ENCODE data around the gene IGF1. TPM values are rescaled to one million over a fixed set of nuclear protein-coding genes. Genes with fewer than 3 reads are reported as not detected.

The IGF1 gene
- total RNA-seq, 1 donor from 2014 or later, result 73.5 TPM

DNA sequence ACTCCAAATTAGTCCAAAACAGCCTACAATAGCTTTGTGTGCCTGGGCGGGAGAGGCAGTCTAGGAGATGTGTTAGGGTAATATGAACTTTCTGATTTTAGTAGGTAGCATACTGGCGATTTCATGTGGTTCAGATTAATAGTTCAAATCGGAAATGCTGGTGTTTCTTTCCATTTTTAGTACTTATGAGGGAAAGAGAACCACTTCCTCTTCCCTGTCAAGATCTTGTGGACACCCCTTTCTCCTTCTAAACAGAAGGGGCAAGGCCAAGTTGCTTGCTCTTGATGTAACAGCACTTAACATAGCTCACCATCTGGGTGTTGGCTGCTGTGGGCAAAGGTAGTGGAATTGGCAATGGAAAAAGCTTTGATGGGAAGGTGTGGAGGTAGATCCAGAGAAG, 32.2 kb upstream of the IGF1 start:
- no peaks in the 10 kb centered on the region for H3K27me3 ChIP-seq
- intact Hi-C loops (cut with DNase I), result no loop called here
- H3K9me3 ChIP-seq, result no peaks in the 10 kb centered on the region
- H3K4me1 ChIP-seq, result no peaks in the 10 kb centered on the region
- TF ChIP-seq, protein P1, sequence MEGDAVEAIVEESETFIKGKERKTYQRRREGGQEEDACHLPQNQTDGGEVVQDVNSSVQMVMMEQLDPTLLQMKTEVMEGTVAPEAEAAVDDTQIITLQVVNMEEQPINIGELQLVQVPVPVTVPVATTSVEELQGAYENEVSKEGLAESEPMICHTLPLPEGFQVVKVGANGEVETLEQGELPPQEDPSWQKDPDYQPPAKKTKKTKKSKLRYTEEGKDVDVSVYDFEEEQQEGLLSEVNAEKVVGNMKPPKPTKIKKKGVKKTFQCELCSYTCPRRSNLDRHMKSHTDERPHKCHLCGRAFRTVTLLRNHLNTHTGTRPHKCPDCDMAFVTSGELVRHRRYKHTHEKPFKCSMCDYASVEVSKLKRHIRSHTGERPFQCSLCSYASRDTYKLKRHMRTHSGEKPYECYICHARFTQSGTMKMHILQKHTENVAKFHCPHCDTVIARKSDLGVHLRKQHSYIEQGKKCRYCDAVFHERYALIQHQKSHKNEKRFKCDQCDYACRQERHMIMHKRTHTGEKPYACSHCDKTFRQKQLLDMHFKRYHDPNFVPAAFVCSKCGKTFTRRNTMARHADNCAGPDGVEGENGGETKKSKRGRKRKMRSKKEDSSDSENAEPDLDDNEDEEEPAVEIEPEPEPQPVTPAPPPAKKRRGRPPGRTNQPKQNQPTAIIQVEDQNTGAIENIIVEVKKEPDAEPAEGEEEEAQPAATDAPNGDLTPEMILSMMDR (IDR thresholded peaks at IDR 0.05), result no peak
- no peaks in the 10 kb centered on the region for H3K36me3 ChIP-seq
- no peak overlapping the region for H3K4me3 ChIP-seq
- no peak overlapping the region for H3K27ac ChIP-seq
- no peak for DNase-seq (ENCODE audit: low spot score in 2 of 2)

DNA sequence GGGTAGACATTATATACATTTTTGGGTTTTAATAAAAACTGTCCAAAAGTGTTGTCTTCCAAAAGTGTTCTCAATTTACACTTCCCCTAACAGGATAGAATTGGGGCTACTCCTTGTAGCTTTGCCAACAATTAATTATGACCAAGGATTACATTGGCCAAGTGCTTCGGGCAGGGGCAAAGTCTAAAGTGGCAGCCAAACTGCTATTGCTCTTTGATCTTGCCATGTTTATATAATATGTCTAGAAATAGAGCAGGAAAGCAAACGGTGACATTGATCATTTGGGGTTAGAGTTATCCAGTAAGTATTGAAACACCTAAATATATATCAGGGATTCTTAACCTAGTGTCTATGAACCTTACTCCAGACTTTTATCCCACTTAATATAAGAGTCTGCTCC, 31.2 kb upstream of the IGF1 start:
- DNase-seq (ENCODE audit: low spot score in 2 of 2), result no peak
- TF ChIP-seq, protein P1 (IDR thresholded peaks at IDR 0.05), result no peak

DNA sequence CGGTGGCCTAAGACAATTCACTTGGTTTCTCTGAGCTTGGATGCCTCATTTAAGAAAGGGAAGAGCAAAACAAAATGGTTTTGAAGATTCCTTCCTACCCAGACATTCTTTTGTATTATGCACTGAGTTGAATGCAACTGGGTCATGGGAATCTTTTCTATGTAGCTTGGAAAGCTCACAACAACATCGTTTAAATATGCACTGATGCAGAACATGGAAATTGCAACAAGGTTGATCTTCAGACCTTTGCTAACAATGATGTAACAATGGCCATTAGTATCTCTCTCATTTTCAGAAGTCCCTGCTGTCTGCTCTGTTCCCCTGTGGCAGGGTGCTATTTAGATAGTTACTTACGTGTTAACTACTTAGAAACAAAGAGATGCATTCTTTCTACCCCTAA, 30.1 kb upstream of the IGF1 start:
- no peaks in the 10 kb centered on the region for H3K9me3 ChIP-seq
- no peaks in the 10 kb centered on the region for H3K27me3 ChIP-seq
- no peak for DNase-seq (ENCODE audit: low spot score in 2 of 2)
- TF ChIP-seq, protein P1 (IDR thresholded peaks at IDR 0.05), result no peak
- no peak overlapping the region for H3K4me3 ChIP-seq
- H3K27ac ChIP-seq, result no peak overlapping the region
- intact Hi-C loops (cut with DNase I), result no loop called here
- no peaks in the 10 kb centered on the region for H3K36me3 ChIP-seq
- no peaks in the 10 kb centered on the region for H3K4me1 ChIP-seq

More for the DNA sequence above, 31.2 kb upstream of the IGF1 start:
- H3K36me3 ChIP-seq, result no peaks in the 10 kb centered on the region
- no peak overlapping the region for H3K4me3 ChIP-seq
- no peaks in the 10 kb centered on the region for H3K27me3 ChIP-seq
- no peaks in the 10 kb centered on the region for H3K9me3 ChIP-seq
- intact Hi-C loops (cut with DNase I), result no loop called here
- no peaks in the 10 kb centered on the region for H3K4me1 ChIP-seq
- no peak overlapping the region for H3K27ac ChIP-seq

DNA sequence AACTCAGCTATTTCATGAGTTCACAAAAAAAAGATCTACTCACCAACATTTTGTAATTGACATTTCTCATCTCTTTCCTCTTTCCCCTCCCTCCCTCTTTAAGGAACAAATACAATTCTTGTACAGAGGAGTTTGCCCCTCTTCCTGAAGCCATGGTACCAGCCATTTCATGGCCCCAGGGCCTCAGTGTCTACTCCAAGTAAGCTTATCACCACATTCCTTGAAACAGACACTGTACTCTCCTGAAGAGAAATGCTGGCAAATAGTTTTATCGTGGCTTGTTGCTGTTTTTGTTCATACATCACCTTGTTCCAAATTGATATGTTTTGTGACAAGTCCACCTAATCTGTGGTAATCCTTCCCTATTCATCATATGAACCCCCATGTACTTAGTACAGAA, 29.7 kb upstream of the IGF1 start:
- Histone ChIP-seq H3K4me1 (no peaks in the 10 kb centered on the region), H3K36me3 (no peaks in the 10 kb centered on the region), H3K4me3 (no peak overlapping the region), H3K27ac (no peak overlapping the region), H3K9me3 (no peaks in the 10 kb centered on the region), H3K27me3 (no peaks in the 10 kb centered on the region)
- no peak for DNase-seq (ENCODE audit: low spot score in 2 of 2)
- intact Hi-C loops (cut with DNase I), result no loop called here
- TF ChIP-seq, protein P1 (IDR thresholded peaks at IDR 0.05), result no peak

DNA sequence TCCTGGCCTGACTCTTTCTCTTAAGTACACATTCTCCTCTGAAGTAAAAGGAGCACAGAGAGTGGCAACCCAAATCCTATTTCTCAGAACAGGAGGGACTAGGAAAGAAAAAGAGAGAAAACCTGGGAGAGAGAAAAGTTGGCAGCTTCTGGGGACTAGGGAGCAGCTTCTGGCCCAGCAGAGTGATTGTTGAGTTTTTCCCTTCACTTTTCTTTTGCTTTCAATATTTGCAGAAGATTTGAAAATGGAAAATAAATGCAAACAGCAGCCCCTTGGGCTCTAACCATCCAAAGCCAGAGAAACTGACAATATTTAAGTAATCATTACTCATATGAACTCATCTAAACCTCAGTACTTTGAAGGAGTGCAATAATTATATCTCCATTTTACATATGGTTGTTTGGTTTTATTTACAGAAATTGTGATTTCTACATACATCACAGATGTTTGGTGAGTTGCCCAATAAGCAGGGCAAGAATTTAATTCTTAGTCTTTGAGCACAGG, 28.8 kb upstream of the IGF1 start:
- TF ChIP-seq, protein P1 (IDR thresholded peaks at IDR 0.05), result no peak

DNA sequence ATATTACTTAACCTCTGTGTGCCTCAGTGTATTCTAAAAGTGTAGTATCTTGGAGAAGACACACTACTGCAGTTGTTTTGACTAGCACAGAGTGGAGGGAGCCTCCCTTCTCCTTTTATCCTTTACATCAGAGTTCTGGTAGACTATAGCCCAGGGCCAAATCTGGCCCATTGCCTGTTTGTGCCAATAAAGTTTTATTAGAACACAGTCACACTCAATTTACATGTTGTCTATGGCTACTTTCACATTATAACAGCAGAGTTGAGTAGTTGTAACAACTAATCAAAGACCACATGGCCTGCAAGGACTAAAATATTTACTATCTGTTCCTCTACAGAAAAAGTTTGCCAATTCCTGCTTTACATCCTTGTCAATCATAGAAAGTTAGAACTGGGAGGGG, 27.7 kb upstream of the IGF1 start:
- H3K9me3 ChIP-seq, result no peaks in the 10 kb centered on the region
- no peaks in the 10 kb centered on the region for H3K36me3 ChIP-seq
- TF ChIP-seq, protein P1 (IDR thresholded peaks at IDR 0.05), result no peak

More for the DNA sequence above, 28.8 kb upstream of the IGF1 start:
- intact Hi-C loops (cut with DNase I), result no loop called here
- Histone ChIP-seq H3K4me1 (no peaks in the 10 kb centered on the region), H3K27me3 (no peaks in the 10 kb centered on the region), H3K27ac (no peak overlapping the region), H3K36me3 (no peaks in the 10 kb centered on the region), H3K9me3 (no peaks in the 10 kb centered on the region), H3K4me3 (no peak overlapping the region)
- no peak for DNase-seq (ENCODE audit: low spot score in 2 of 2)

More for the DNA sequence above, 27.7 kb upstream of the IGF1 start:
- H3K27ac ChIP-seq, result no peak overlapping the region
- no peak for DNase-seq (ENCODE audit: low spot score in 2 of 2)
- H3K4me3 ChIP-seq, result no peak overlapping the region
- H3K27me3 ChIP-seq, result no peaks in the 10 kb centered on the region
- intact Hi-C loops (cut with DNase I), result no loop called here
- no peaks in the 10 kb centered on the region for H3K4me1 ChIP-seq
